NCI-H2029 treated with DMSO at 0.1 percent for 48 hours (cell line): ENCODE results near the gene DCAF4.
A peak's percentile ranks its signal among the peaks of the same experiment; 100 is the strongest.

Source experiments
- DNase-seq: peaks from one replicate; lab custom pipeline; 2025; lab: John Stamatoyannopoulos, UW

Gene DCAF4

GRCh38 chr14:72926292-72927028 lies at the start of gene DCAF4:
DCAF4 (plus strand) TSS chr14:72926464; CDS start chr14:72937979, 11,515 bp downstream.
- DNase-seq, result peak; percentile 89

DNA sequence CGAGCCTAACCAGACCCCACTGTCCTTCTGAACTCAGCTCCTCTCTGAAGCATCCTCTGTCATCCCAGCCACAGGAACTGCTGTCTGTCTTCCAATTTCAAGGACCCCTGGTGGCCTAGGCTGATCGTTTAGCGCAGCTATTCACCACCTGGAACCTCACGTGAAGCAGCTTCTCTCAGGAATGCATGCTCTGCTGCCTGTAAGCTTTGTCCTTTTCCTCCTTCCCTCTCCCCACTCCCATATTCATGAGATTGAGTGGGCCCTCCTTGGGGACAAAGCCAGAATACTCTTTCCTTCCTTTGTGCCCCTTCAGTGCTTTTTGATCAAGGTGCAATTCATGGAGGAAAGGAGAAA lies 49.6 kb upstream of the DCAF4 start:
- DNase-seq, result no peak

- no peak for DNase-seq
These were observed 47.5 kb upstream of the DCAF4 start for GRCh38 chr14:72878746-72879145.

- DNase-seq, result no peak
These were observed 46.8 kb upstream of the DCAF4 start for GRCh38 chr14:72879431-72879830.

DNA sequence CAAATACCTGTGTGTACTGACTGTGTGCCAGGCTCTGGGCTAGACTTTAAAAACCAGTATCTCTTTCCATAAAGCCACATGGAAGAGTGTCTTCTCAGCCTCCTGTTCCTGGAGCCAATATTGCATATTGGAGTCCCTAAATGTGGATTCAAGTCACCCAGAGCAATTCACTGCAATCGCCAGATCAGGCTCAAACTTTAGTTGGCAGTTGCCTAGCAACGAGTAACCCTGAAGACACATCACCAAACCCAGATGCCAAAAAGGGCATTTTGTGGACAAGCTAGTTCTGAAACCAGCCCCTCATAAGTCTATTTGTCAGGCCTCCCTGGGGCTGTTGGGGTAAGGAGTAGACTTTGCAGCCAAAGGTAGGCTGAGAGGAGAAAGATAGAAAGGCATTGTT lies 46.1 kb upstream of the DCAF4 start:
- no peak for DNase-seq

GRCh38 chr14:72880820-72881219 lies 45.4 kb upstream of the DCAF4 start:
- no peak for DNase-seq

- no peak for DNase-seq
These were observed 44.7 kb upstream of the DCAF4 start for GRCh38 chr14:72881543-72881942.

- no peak for DNase-seq
These were observed 44.2 kb upstream of the DCAF4 start for GRCh38 chr14:72882047-72882446.

GRCh38 chr14:72882463-72882862 lies 43.8 kb upstream of the DCAF4 start:
- DNase-seq, result no peak

DNA sequence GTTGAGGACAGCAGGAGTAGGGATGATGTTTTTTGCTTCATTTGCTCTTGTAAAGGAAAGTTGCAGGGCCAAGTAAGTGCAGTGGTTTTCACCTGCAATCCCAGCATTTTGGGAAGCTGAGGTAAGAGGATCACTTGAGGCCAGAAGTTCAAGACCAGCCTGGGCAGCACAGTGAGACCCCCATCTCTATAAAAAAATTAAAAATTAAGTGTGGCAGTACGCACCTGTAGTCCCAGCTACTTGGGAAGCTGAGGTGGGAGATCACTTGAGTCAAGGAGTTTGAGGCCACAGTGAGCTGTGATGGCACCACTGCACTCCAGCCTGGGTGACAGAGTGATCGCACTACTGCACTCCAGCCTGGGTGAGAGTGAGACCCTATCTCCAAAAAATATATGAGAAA lies 43.2 kb upstream of the DCAF4 start:
- DNase-seq, result no peak

DNA sequence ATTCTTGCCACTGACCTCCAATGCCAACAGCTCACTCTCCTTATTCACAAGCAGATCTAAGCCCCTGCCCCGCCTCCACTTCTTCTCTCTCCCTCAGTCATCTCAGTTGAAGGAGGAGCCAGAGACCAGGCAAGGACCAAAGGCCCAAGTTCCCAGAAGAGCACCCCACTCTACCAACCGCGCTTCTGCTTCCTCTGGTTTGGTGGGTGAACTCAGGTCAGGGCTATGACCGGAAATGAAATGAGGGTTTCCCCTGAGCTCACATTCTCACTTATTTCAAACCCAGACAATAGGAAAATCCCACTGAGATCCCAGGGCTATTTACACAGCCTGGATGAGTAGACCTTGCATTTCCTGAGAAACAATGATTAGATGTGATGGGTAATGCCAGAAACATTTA lies 42.3 kb upstream of the DCAF4 start:
- no peak for DNase-seq

- no peak for DNase-seq
These were observed 41.9 kb upstream of the DCAF4 start for GRCh38 chr14:72884386-72884785.

DNA sequence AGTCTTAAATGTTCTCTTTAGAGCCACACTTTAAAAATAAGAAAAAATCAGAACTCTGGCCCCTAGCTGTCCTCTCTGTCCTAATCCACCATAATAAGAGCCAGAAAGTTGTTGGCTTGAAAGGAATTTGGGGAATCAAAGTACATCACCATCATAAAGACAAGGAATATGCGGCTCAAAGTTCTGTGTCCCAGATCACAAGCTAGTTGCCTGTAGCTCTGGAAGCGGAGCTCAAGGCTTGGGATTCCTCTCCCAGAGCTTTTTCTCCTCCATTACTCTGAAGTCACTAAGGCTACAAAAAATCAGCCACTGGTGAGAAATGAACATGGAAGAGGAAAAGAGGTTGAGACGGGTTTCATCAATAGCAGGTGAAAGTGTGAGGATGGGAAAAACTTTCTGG lies 38.8 kb upstream of the DCAF4 start:
- no peak for DNase-seq

DNA sequence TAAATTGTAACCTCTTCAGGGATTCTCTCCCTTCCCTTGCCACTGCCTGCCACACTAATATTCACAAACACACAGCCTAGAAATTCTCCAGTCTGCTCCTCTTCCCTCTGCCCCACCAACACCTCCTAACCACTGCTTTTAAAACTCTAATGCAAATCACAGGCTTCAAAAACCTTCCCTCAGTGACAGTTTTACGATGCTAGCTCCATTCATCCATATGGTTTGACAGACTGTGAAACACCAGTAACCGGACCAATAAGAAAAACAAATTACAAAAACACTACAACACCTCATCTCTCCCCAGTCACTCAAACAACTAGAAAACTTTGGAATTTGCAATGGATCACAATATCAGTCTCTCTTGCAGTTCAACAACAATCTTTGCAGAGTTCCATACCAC lies 38.1 kb upstream of the DCAF4 start:
- no peak for DNase-seq

DNA sequence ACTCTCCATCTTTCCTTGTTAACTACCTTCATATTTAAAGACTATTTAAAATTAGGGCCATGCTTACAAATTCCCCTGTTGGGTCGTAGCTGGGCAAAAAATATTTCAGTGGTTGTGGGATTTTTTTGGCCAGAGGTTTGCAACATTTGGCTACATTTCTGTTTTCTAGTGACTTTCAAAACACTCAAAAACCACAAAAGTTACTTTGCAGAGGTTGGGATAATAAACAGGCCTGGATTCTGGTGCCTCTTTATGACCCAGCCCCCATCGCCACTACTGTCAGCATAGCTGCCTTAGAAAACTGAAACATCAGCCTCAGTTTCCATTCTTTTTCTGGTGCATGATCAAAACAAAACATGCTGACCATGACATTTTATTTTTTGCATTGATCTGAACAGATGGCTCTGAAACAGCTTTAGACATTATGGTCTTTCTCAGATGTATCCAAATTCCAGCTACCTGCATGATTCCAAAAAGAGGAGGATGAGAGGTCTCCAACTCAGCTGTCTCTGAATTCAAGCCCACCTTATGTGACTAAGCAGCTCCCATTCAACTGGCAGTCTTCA lies 37.5 kb upstream of the DCAF4 start:
- DNase-seq, result no peak

- no peak for DNase-seq
These were observed 36.9 kb upstream of the DCAF4 start for GRCh38 chr14:72889366-72889765.

DNA sequence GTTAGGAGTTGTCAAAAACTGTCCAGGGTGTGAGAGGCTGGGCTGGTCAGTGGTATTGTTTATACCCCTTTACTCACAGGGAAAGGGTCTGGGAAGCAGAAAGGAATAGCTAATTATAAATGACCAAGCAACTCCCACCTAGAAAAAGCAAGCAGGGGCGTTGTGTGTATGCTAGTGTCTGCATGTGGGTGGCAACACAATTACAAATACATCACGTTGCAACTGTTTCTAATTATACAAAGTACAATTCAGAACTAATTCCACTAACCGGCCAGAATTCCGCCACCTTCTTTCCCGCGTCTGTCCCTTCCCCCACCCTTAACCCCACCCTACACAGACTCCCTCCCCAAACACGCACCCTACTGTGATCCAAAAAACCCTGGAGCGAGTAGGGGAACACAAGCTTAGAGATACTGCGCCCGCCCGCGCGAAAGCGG lies 34.6 kb upstream of the DCAF4 start:
- DNase-seq, result no peak

GRCh38 chr14:72892103-72892878 lies 34.0 kb upstream of the DCAF4 start:
- no peak for DNase-seq

- no peak for DNase-seq
These were observed 33.2 kb upstream of the DCAF4 start for GRCh38 chr14:72892879-72893635.

DNA sequence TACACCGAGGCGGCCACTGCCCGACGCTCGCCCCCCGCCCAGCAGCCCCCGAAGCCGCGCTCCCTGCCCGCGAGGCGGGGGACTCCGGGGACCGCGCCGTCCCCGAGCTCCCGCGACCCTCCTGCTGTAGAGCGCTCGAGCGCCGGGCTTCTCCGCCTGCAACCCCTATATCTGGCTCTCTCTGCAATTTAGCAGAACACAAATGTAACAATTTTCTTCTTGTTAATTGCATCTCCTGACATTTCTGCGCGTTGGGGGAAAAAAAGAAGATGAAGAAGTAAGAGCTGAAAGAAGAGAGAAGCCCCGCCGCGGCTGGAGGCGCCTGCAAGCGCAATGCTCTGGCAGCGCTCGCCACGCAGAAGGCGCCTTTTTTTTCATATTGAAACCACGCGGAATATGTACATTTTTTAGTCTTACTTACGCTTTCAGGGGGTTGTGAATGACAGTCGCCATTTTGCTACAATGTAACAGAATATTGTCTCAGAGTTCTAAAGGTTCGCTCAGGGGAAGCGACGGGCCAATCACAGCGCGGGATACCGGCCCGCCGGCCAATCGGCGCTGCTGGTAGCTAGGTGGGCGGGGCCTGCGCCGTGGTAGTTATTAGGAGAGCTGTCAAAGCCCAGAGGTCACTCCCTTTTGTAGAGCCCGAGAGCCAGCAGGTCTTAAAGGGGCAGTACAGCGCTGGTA lies 32.5 kb upstream of the DCAF4 start, which contains the start of gene DPF3:
TSS of gene DPF3 (minus strand) at position 466 of the 687 bp plus-strand sequence. CDS start at position 453, 13 bp downstream.
- DNase-seq, result peak; percentile 56

DNA sequence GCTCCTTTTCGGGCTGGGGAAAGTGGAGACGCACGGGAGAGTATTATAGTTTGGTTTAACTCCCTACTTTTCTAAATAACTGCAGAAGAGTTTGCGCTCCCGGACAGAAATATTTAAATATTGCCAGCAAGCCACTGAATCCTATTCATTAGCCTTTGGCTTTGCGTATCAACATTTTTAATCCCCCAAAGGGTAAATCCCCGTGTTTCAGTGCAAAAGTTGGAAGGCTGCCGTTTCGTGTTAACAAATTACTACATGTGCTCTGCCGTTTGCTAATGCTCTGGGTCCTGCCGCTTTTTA lies 32.0 kb upstream of the DCAF4 start:
- DNase-seq, result no peak
